ENCODE data around the gene PUSL1.

GRCh38 chr1:1314237-1314586, 5.8 kb downstream of the PUSL1 start:
- TF ChIP-seq CTCF (IDR thresholded peaks at IDR 0.05) = no peak
- no peak for TF ChIP-seq POLR2A (IDR thresholded peaks at IDR 0.05)

Measured in right lobe of liver (tissue), 4 donors.